ENCODE measurements around the gene RAB3IL1.

DNA sequence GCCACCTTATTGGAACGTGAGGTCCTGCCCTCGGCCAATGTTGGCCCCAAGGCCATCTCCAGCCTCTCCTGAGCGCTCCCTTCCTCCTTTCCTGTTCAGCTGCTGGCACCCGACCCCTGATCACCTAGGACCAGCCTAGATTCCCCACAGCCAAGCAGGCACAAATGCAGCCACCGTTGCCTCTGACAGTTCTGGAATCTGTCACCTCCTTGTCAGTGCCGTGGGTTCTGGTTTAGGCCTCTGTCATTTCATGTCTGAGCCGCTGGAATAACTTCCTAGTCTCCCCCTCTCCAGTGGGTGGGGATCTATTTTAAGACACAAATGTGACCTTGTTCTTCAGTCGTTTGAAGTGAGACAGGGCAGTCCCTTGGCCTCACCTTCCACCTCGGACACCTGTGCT is 55.7 kb downstream of the RAB3IL1 start:
- TF ChIP-seq ZNF431 (CRISPR knock-in tag; IDR thresholded peaks at IDR 0.05), result no peak
- no peak for TF ChIP-seq POLR2AphosphoS5 (IDR thresholded peaks at IDR 0.05; ENCODE audit: control insufficient read depth, insufficient read depth, low read depth, low read length)
- no peak for TF ChIP-seq CCAR2 (IDR thresholded peaks at IDR 0.05; ENCODE audit: low read depth, low read length)
- TF ChIP-seq ZNF253 (CRISPR knock-in tag; conservative IDR thresholded peaks at IDR 0.05), result no peak
- TF ChIP-seq GABPA (tag; conservative IDR thresholded peaks at IDR 0.05; ENCODE audit: low read depth), result no peak
- TF ChIP-seq ZNF174 (CRISPR knock-in tag; IDR thresholded peaks at IDR 0.05), result no peak
- no peak for TF ChIP-seq SMAD1 (IDR thresholded peaks at IDR 0.05; ENCODE audit: low read depth, low read length, partially characterized antibody)
- no peak for TF ChIP-seq HDAC6 (IDR thresholded peaks at IDR 0.05; ENCODE audit: low read depth, low read length)
- no peak for TF ChIP-seq TBL1XR1 (IDR thresholded peaks at IDR 0.05; ENCODE audit: low read length in 2 of 2)
- no peak for TF ChIP-seq ZNF263 (CRISPR knock-in tag; IDR thresholded peaks at IDR 0.05; ENCODE audit: borderline replicate concordance)

Data from K562 (cell line).